IMR-90 (cell line): ENCODE measurements around the gene AKAP13. TPM values are rescaled to one million over a fixed set of nuclear protein-coding genes. Genes with fewer than 3 reads are reported as not detected.

Experiments
- ATAC-seq: fragments of 200-7000 bp; cut with Tn5 transposase; 2 replicates; pipeline ENCODE4 v1.9.1; 2020; ENCODE audit warnings: low read depth, mild to moderate bottlenecking, moderate library complexity
- BruUV-seq: library from RNA; stranded (reverse); fragments of 400-500 nt; replicated peaks from 2 replicates; lab custom pipeline; 2021; lab: Mats Ljungman, UMichigan
- CTCF ChIA-PET: fragments of 300-600 bp; formaldehyde crosslinking; extraction: SDS; loops from one replicate; lab custom pipeline; 2021; ENCODE audit warnings: antibody characterized with exemption; lab: Yijun Ruan, JAX
- POLR2A ChIA-PET: fragments of 300-600 bp; sonication (Branson Sonifier 250); formaldehyde crosslinking; loops from one replicate; lab custom pipeline; 2022; ENCODE audit warnings: antibody characterized with exemption; ENCODE audit not compliant: unreplicated experiment; lab: Charles Lee
- DNase-seq: peaks from one replicate; pipeline ENCODE4 v3.0.0; 2013
- H2AFZ ChIP-seq: replicated peaks from 2 replicates; pipeline ENCODE3; 2013; ENCODE audit warnings: low read length, mild to moderate bottlenecking; ENCODE audit not compliant: poor library complexity
- H2AK5ac ChIP-seq: 2 replicates; pipeline ENCODE4 v1.6.1; 2013; ENCODE audit warnings: low read depth, low read length, inconsistent platforms
- H2AK9ac ChIP-seq: replicated peaks from 2 replicates; pipeline ENCODE3; 2013; ENCODE audit warnings: mild to moderate bottlenecking, low read depth, low read length, moderate library complexity; ENCODE audit not compliant: poor library complexity
- H2BK120ac ChIP-seq: 2 replicates; pipeline ENCODE4 v1.6.1; 2013; ENCODE audit warnings: low read depth, low read length, inconsistent platforms
- H2BK15ac ChIP-seq: 3 replicates; pipeline ENCODE4 v1.6.1; 2013; ENCODE audit warnings: low read depth, low read length, inconsistent platforms
- H2BK20ac ChIP-seq: 2 replicates; pipeline ENCODE4 v1.6.1; 2013; ENCODE audit warnings: low read depth, mild to moderate bottlenecking, inconsistent platforms, low read length, moderate library complexity
- H2BK5ac ChIP-seq: 2 replicates; pipeline ENCODE4 v1.6.1; 2013; ENCODE audit warnings: mild to moderate bottlenecking, low read depth, low read length, inconsistent platforms; ENCODE audit not compliant: poor library complexity, severe bottlenecking
- H3K14ac ChIP-seq: replicated peaks from 2 replicates; pipeline ENCODE4 v1.6.1; 2013; ENCODE audit warnings: low read depth, low read length, inconsistent platforms
- H3K18ac ChIP-seq: 2 replicates; pipeline ENCODE4 v1.6.1; 2013; ENCODE audit warnings: low read depth, low read length, control low read depth
- H3K23ac ChIP-seq: 2 replicates; pipeline ENCODE4 v1.6.1; 2013; ENCODE audit warnings: low read depth, low read length, inconsistent platforms
- H3K27ac ChIP-seq: 2 replicates; pipeline ENCODE4 v1.5.1; 2013; ENCODE audit warnings: mild to moderate bottlenecking, control low read depth, low read length; ENCODE audit not compliant: insufficient read depth
- H3K27me3 ChIP-seq: 2 replicates; pipeline ENCODE4 v1.6.1; 2013; ENCODE audit warnings: low read length; ENCODE audit not compliant: control insufficient read depth, insufficient read depth
- H3K36me3 ChIP-seq: 2 replicates; pipeline ENCODE4 v1.6.1; 2013; ENCODE audit warnings: low read length, mixed read lengths; ENCODE audit not compliant: control insufficient read depth, insufficient read depth
- H3K4ac ChIP-seq: 2 replicates; pipeline ENCODE4 v1.6.1; 2013; ENCODE audit warnings: low read depth, low read length, inconsistent platforms
- H3K4me1 ChIP-seq: 2 replicates; pipeline ENCODE4 v1.6.1; 2013; ENCODE audit warnings: low read length, mixed read lengths; ENCODE audit not compliant: control insufficient read depth, insufficient read depth
- H3K4me2 ChIP-seq: 2 replicates; pipeline ENCODE4 v1.6.1; 2013; ENCODE audit warnings: low read depth, mild to moderate bottlenecking, control low read depth, low read length, moderate library complexity
- H3K4me3 ChIP-seq: 2 replicates; pipeline ENCODE4 v1.5.1; 2013; ENCODE audit warnings: low read depth, mild to moderate bottlenecking, control low read depth, low read length, moderate library complexity; ENCODE audit not compliant: insufficient read depth
- H3K56ac ChIP-seq: 2 replicates; pipeline ENCODE4 v1.6.1; 2013; ENCODE audit warnings: low read length, inconsistent platforms; ENCODE audit not compliant: insufficient read depth; ENCODE audit errors: extremely low read depth
- H3K79me1 ChIP-seq, 2 experiments: 2 replicates each; pipeline ENCODE4 v1.6.1; 2013; ENCODE audit warnings: low read length in 2 of 2, inconsistent platforms in 1 of 2, low read depth in 1 of 2
- H3K9ac ChIP-seq: 2 replicates; pipeline ENCODE4 v1.6.1; 2013; ENCODE audit warnings: low read depth, low read length, control low read depth
- H3K9me1 ChIP-seq: 2 replicates; pipeline ENCODE4 v1.6.1; 2013; ENCODE audit warnings: low read length, inconsistent platforms; ENCODE audit not compliant: insufficient read depth
- H3K9me3 ChIP-seq: 2 replicates; pipeline ENCODE4 v1.6.1; 2013; ENCODE audit warnings: low read length; ENCODE audit not compliant: control insufficient read depth, insufficient read depth
- H4K20me1 ChIP-seq: 2 replicates; pipeline ENCODE4 v1.6.1; 2013; ENCODE audit warnings: low read length, inconsistent platforms; ENCODE audit not compliant: insufficient read depth
- H4K5ac ChIP-seq: 2 replicates; pipeline ENCODE4 v1.6.1; 2013; ENCODE audit warnings: mild to moderate bottlenecking, low read depth, low read length, control low read depth
- H4K8ac ChIP-seq, 2 experiments: 2 replicates each; pipeline ENCODE4 v1.6.1; 2013; ENCODE audit warnings: low read depth in 2 of 2, low read length in 2 of 2, control low read depth in 1 of 2, inconsistent platforms in 1 of 2
- H4K91ac ChIP-seq: 2 replicates; pipeline ENCODE4 v1.6.1; 2013; ENCODE audit warnings: low read depth, low read length, inconsistent platforms; ENCODE audit not compliant: insufficient read depth
- BHLHE40 ChIP-seq: fragments of 150-350 bp; IDR thresholded peaks from 2 replicates; pipeline ENCODE4 v1.6.1; 2016; ENCODE audit warnings: mild to moderate bottlenecking, low read depth, low read length
- CEBPB ChIP-seq: IDR thresholded peaks from 2 replicates; pipeline ENCODE4 v1.6.1; 2012; ENCODE audit warnings: low read depth, low read length, improper control_type of control experiment
- CHD1 ChIP-seq: IDR thresholded peaks from 2 replicates; pipeline ENCODE4 v1.6.1; 2012; ENCODE audit warnings: low read depth, low read length, improper control_type of control experiment
- FOS ChIP-seq: fragments of 150-350 bp; IDR thresholded peaks from 2 replicates; pipeline ENCODE4 v1.6.1; 2016; ENCODE audit warnings: low read depth, low read length
- MAFK ChIP-seq: IDR thresholded peaks from 2 replicates; pipeline ENCODE4 v1.6.1; 2012; ENCODE audit warnings: low read depth, low read length, improper control_type of control experiment
- MAZ ChIP-seq: IDR thresholded peaks from 2 replicates; pipeline ENCODE4 v1.6.1; 2012; ENCODE audit warnings: low read depth, mild to moderate bottlenecking, low read length, improper control_type of control experiment, moderate library complexity, borderline replicate concordance
- MXI1 ChIP-seq: IDR thresholded peaks from 2 replicates; pipeline ENCODE4 v1.6.1; 2012; ENCODE audit warnings: low read depth, mild to moderate bottlenecking, low read length, moderate library complexity, borderline replicate concordance
- NFE2L2 ChIP-seq: fragments of 150-350 bp; IDR thresholded peaks from 2 replicates; pipeline ENCODE4 v1.6.1; 2016; ENCODE audit warnings: low read depth, mild to moderate bottlenecking, low read length
- POLR2A ChIP-seq: IDR thresholded peaks from 2 replicates; pipeline ENCODE4 v1.6.1; 2012; ENCODE audit warnings: mild to moderate bottlenecking, low read depth, low read length
- RAD21 ChIP-seq: IDR thresholded peaks from 2 replicates; pipeline ENCODE4 v1.6.1; 2012; ENCODE audit warnings: low read length, improper control_type of control experiment
- RCOR1 ChIP-seq: IDR thresholded peaks from 2 replicates; pipeline ENCODE4 v1.6.1; 2012; ENCODE audit warnings: mild to moderate bottlenecking, low read length, improper control_type of control experiment; ENCODE audit not compliant: insufficient replicate concordance
- RFX5 ChIP-seq: IDR thresholded peaks from 2 replicates; pipeline ENCODE4 v1.8.0; 2012; ENCODE audit warnings: low read depth, mild to moderate bottlenecking, low read length, moderate library complexity
- SMC3 ChIP-seq: fragments of 150-350 bp; IDR thresholded peaks from 2 replicates; pipeline ENCODE4 v1.6.1; 2016; ENCODE audit warnings: low read depth, mild to moderate bottlenecking, antibody characterized with exemption, low read length, moderate library complexity
- dilution Hi-C: fragments of 300-500 bp; cut with HindIII; formaldehyde crosslinking; loops from one replicate; pipeline ENCODE4 v1.14.3; 2018; ENCODE audit warnings: low sequenced_read_pairs; ENCODE audit not compliant: unreplicated experiment
- in situ Hi-C: fragments of 300-500 bp; cut with MboI; formaldehyde crosslinking; loops from 3 replicates; pipeline ENCODE4 v1.14.3; 2019; ENCODE audit warnings: low sequenced_read_pairs, inconsistent platforms, mixed read lengths
- intact Hi-C: fragments of 100-400 bp; cut with micrococcal nuclease; formaldehyde crosslinking; loops from 2 replicates; pipeline ENCODE4 v1.10.0; 2022
- polyA plus RNA-seq, 3 experiments: library from polyadenylated mRNA; depleted of rRNA; stranded (reverse); fragments of >200 nt; gene quantifications; 2 replicates each; pipeline ENCODE4 v1.2.3, GENCODE V29; 2012; ENCODE audit warnings: low replicate concordance in 1 of 3
- total RNA-seq: library from RNA; depleted of rRNA; stranded (reverse); fragments of >200 nt; gene quantifications from 2 replicates; pipeline ENCODE4 v1.2.3, GENCODE V29; 2012
- TF ChIP-seq, protein P1 (sequence below): fragments of 150-350 bp; IDR thresholded peaks from 2 replicates; pipeline ENCODE4 v1.6.1; 2017; ENCODE audit warnings: mild to moderate bottlenecking, antibody characterized with exemption, low read length, low read depth
- TF ChIP-seq, protein P2 (sequence below): fragments of 150-350 bp; IDR thresholded peaks from 2 replicates; pipeline ENCODE4 v1.6.1; 2016; ENCODE audit warnings: low read depth, mild to moderate bottlenecking, low read length, moderate library complexity, borderline replicate concordance
- TF ChIP-seq, protein P3 (sequence below): conservative IDR thresholded peaks from 2 replicates; pipeline ENCODE4 v1.5.1; 2012; ENCODE audit warnings: mild to moderate bottlenecking, low read depth, low read length, improper control_type of control experiment

Gene AKAP13
- total and polyA plus RNA-seq, 2 of the 4 experiments (the other 2 are of a cell fraction) = 10.4 to 46.4 TPM

DNA sequence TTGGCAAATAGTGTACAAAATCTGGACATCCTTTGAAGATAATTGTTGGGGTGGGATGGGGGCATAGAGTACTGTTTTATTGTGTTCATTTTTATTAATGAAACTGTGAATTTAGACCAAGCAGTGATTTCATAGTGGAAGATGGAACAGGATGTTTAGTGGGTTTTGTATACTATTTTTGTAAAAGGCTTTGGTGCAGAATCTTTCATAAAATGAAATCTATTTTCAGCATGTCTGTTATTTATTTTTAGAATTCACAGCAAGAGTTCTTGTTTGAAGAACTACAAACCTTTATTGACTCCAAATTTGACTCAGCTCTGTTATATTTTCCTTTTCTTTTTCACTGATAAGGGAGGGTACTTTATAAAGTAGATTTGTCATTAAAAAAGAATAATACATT, 145.4 kb downstream of the AKAP13 start:
- Histone ChIP-seq H2BK15ac (no peak overlapping the region), H3K36me3 (peaks cover 5% of the 10 kb centered on the region), H3K18ac (no peak overlapping the region), H3K9me1 (peaks cover 6% of the 10 kb centered on the region; the same call in 1 of the 2 replicates), H3K23ac (no peak overlapping the region), H3K4ac (no peak overlapping the region), H4K8ac (no peak overlapping the region), H4K20me1 (no peaks in the 10 kb centered on the region), H4K91ac (no peak overlapping the region), H3K27me3 (no peaks in the 10 kb centered on the region), H3K4me3 (no peak overlapping the region), H2AFZ (no peak overlapping the region), H3K79me1 (peaks cover 11 to 51% of the 10 kb centered on the region in 2 experiments), H2BK5ac (no peak overlapping the region), H4K5ac (no peak overlapping the region), H2BK20ac (no peak overlapping the region), H3K27ac (no peak overlapping the region), H2AK9ac (no peak overlapping the region), H3K9me3 (no peaks in the 10 kb centered on the region), H2BK120ac (no peak overlapping the region), H3K4me1 (peaks cover 7% of the 10 kb centered on the region), H3K56ac (no peak overlapping the region), H2AK5ac (no peak overlapping the region), H3K14ac (no peak overlapping the region), H3K4me2 (no peak overlapping the region), H3K9ac (no peak overlapping the region)
- ChIA-PET POLR2A (no interaction called here), CTCF (interaction anchor here (1.0 kb wide), 1 partner anchor 194 kb away, joined by 4 read pairs; no protein-coding TSS in a partner anchor)
- TF ChIP-seq, protein P1, sequence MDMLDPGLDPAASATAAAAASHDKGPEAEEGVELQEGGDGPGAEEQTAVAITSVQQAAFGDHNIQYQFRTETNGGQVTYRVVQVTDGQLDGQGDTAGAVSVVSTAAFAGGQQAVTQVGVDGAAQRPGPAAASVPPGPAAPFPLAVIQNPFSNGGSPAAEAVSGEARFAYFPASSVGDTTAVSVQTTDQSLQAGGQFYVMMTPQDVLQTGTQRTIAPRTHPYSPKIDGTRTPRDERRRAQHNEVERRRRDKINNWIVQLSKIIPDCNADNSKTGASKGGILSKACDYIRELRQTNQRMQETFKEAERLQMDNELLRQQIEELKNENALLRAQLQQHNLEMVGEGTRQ = no peak
- TF ChIP-seq CHD1 (no peak), SMC3 (no peak), MXI1 (no peak), MAFK (no peak), FOS (no peak), RFX5 (no peak), BHLHE40 (no peak), POLR2A (no peak), RAD21 (no peak), RCOR1 (no peak), MAZ (no peak), CEBPB (no peak), NFE2L2 (no peak)
- TF ChIP-seq, protein P2, sequence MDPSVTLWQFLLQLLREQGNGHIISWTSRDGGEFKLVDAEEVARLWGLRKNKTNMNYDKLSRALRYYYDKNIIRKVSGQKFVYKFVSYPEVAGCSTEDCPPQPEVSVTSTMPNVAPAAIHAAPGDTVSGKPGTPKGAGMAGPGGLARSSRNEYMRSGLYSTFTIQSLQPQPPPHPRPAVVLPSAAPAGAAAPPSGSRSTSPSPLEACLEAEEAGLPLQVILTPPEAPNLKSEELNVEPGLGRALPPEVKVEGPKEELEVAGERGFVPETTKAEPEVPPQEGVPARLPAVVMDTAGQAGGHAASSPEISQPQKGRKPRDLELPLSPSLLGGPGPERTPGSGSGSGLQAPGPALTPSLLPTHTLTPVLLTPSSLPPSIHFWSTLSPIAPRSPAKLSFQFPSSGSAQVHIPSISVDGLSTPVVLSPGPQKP = no peak
- TF ChIP-seq, protein P3, sequence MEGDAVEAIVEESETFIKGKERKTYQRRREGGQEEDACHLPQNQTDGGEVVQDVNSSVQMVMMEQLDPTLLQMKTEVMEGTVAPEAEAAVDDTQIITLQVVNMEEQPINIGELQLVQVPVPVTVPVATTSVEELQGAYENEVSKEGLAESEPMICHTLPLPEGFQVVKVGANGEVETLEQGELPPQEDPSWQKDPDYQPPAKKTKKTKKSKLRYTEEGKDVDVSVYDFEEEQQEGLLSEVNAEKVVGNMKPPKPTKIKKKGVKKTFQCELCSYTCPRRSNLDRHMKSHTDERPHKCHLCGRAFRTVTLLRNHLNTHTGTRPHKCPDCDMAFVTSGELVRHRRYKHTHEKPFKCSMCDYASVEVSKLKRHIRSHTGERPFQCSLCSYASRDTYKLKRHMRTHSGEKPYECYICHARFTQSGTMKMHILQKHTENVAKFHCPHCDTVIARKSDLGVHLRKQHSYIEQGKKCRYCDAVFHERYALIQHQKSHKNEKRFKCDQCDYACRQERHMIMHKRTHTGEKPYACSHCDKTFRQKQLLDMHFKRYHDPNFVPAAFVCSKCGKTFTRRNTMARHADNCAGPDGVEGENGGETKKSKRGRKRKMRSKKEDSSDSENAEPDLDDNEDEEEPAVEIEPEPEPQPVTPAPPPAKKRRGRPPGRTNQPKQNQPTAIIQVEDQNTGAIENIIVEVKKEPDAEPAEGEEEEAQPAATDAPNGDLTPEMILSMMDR = no peak
- intact Hi-C loops (no loop called here), in situ Hi-C loops (no loop called here), dilution Hi-C loops (no loop called here)
- no peak for DNase-seq
- no TSS peak for BruUV-seq
- ATAC-seq = no peak
